NB4 (cell line): ENCODE measurements around the gene SMYD3.

Experiments
- MYC ChIP-seq: IDR thresholded peaks from 2 replicates; pipeline ENCODE4 v1.6.1; 2011; ENCODE audit warnings: low read depth, low read length
- POLR2A ChIP-seq: IDR thresholded peaks from 2 replicates; pipeline ENCODE4 v1.6.1; 2011; ENCODE audit warnings: mild to moderate bottlenecking; ENCODE audit not compliant: insufficient read length; ENCODE audit errors: extremely low read depth
- TF ChIP-seq, protein P1 (sequence below): IDR thresholded peaks from 2 replicates; pipeline ENCODE4 v1.6.1; 2011; ENCODE audit warnings: low read depth, low read length
- TF ChIP-seq, protein P2 (sequence below): IDR thresholded peaks from one replicate; pipeline ENCODE4 v1.5.1; 2012; ENCODE audit warnings: low read depth, low read length

DNA sequence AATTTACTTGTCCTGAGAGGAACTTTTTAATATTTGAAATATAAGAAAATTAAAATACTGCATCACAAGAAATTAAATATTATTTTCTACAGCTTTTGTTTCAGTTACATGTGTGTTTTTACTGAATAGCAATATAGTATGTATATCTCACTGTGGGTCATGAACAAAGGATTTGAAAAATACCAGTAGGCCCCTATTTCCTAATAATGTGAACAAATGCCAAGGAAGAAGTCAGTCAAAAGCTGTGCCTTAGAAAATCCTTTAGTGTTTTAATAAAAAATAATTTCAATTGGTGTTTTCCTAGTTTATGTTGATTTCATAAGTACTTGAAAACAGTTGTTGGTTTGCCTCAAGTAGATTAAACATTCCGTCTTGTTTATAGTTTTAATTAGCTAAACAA, 46.7 kb downstream of the SMYD3 start:
- TF ChIP-seq, protein P1, sequence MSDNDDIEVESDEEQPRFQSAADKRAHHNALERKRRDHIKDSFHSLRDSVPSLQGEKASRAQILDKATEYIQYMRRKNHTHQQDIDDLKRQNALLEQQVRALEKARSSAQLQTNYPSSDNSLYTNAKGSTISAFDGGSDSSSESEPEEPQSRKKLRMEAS = no peak
- TF ChIP-seq, protein P2, sequence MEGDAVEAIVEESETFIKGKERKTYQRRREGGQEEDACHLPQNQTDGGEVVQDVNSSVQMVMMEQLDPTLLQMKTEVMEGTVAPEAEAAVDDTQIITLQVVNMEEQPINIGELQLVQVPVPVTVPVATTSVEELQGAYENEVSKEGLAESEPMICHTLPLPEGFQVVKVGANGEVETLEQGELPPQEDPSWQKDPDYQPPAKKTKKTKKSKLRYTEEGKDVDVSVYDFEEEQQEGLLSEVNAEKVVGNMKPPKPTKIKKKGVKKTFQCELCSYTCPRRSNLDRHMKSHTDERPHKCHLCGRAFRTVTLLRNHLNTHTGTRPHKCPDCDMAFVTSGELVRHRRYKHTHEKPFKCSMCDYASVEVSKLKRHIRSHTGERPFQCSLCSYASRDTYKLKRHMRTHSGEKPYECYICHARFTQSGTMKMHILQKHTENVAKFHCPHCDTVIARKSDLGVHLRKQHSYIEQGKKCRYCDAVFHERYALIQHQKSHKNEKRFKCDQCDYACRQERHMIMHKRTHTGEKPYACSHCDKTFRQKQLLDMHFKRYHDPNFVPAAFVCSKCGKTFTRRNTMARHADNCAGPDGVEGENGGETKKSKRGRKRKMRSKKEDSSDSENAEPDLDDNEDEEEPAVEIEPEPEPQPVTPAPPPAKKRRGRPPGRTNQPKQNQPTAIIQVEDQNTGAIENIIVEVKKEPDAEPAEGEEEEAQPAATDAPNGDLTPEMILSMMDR = no peak
- TF ChIP-seq POLR2A (no peak), MYC (no peak)
